GM12878 (cell line): ENCODE results near the gene ROR2.

Source experiments
- BCLAF1 ChIP-seq: fragments of 450-650 bp; IDR thresholded peaks from 2 replicates; pipeline ENCODE4 v1.6.1; 2017; ENCODE audit warnings: antibody characterized with exemption, mild to moderate bottlenecking, moderate library complexity
- BHLHE40 ChIP-seq, 2 experiments: fragments of 450-650 bp in 1 of 2; IDR thresholded peaks; 2 replicates each; pipeline ENCODE4 v1.6.1; 2011 to 2017; ENCODE audit warnings: low read depth in 2 of 2, borderline replicate concordance in 1 of 2, improper control_type of control experiment in 1 of 2, low read length in 1 of 2, mild to moderate bottlenecking in 1 of 2
- CEBPB ChIP-seq, 2 experiments: fragments of 150-350 bp in 1 of 2; IDR thresholded peaks; 2 replicates each; pipeline ENCODE4 v1.6.1; 2012 to 2014; ENCODE audit warnings: low read depth in 2 of 2, low read length in 2 of 2, borderline replicate concordance in 1 of 2, inconsistent platforms in 1 of 2
- EGR1 ChIP-seq, 2 experiments: IDR thresholded peaks; 1 replicate in 1 of 2; 2 replicates in 1 of 2; pipeline ENCODE4 v1.6.1; 2011 to 2012; ENCODE audit warnings: low read depth in 2 of 2, low read length in 2 of 2, borderline replicate concordance in 1 of 2, mild to moderate bottlenecking in 1 of 2, moderate library complexity in 1 of 2
- HDGF ChIP-seq: fragments of 450-650 bp; IDR thresholded peaks from 2 replicates; pipeline ENCODE4 v1.6.1; 2016; ENCODE audit warnings: antibody characterized with exemption
- IKZF2 ChIP-seq, 2 experiments: fragments of 450-650 bp; IDR thresholded peaks; 2 replicates each; pipeline ENCODE4 v1.6.1; 2017; ENCODE audit warnings: mild to moderate bottlenecking in 2 of 2, moderate library complexity in 2 of 2
- JUNB ChIP-seq: IDR thresholded peaks from 2 replicates; pipeline ENCODE4 v1.6.1; 2016; ENCODE audit warnings: antibody characterized with exemption, mild to moderate bottlenecking
- KDM1A ChIP-seq: fragments of 200-600 bp; sonication (generic); IDR thresholded peaks from 2 replicates; pipeline ENCODE4 v1.6.1; 2016; ENCODE audit warnings: borderline replicate concordance
- PKNOX1 ChIP-seq: fragments of 450-650 bp; IDR thresholded peaks from 2 replicates; pipeline ENCODE4 v1.6.1; 2016; ENCODE audit warnings: mild to moderate bottlenecking
- POLR2A ChIP-seq: IDR thresholded peaks from 2 replicates; pipeline ENCODE4 v1.6.1; 2011; ENCODE audit warnings: low read depth, mild to moderate bottlenecking, low read length
- RAD21 ChIP-seq: IDR thresholded peaks from 2 replicates; pipeline ENCODE4 v1.6.1; 2011; ENCODE audit warnings: mild to moderate bottlenecking, low read depth, low read length, moderate library complexity; ENCODE audit not compliant: insufficient read depth
- RFX5 ChIP-seq: IDR thresholded peaks from 2 replicates; pipeline ENCODE4 v1.6.1; 2011; ENCODE audit warnings: low read depth, low read length, improper control_type of control experiment
- ZBTB33 ChIP-seq: fragments of 450-650 bp; IDR thresholded peaks from 2 replicates; pipeline ENCODE4 v1.6.1; 2017; ENCODE audit warnings: mild to moderate bottlenecking

GRCh38 chr9:91865041-91865440 lies 85.0 kb downstream of the ROR2 start:
- TF ChIP-seq EGR1 (IDR thresholded peaks at IDR 0.05; ENCODE audit: borderline replicate concordance in 1 of 2, low read depth in 2 of 2, low read length in 2 of 2) (no peak), CEBPB (IDR thresholded peaks at IDR 0.05; ENCODE audit: borderline replicate concordance in 1 of 2, low read depth in 2 of 2, low read length in 2 of 2) (no peak), IKZF2 (IDR thresholded peaks at IDR 0.05) (no peak), HDGF (no peak), RAD21 (no peak), RFX5 (no peak), BCLAF1 (no peak), JUNB (no peak), PKNOX1 (no peak), POLR2A (no peak), ZBTB33 (no peak), KDM1A (no peak), BHLHE40 (IDR thresholded peaks at IDR 0.05; ENCODE audit: borderline replicate concordance in 1 of 2, low read depth in 2 of 2, low read length in 1 of 2) (no peak)
